ENCODE measurements around the gene LMO1.

Gene LMO1

GRCh38 chr11:8242499-8243280, 21.0 kb downstream of the LMO1 start:
- no peak overlapping the region for H3K4me3 ChIP-seq (ENCODE audit: low read length)
- DNase-seq (ENCODE audit: low read depth): no peak
- no peak for TF ChIP-seq CTCF (conservative IDR thresholded peaks at IDR 0.05; ENCODE audit: low read length)

- H3K4me3 ChIP-seq (ENCODE audit: low read length): no peak overlapping the region
- no peak for TF ChIP-seq CTCF (conservative IDR thresholded peaks at IDR 0.05; ENCODE audit: low read length)
- no peak for DNase-seq (ENCODE audit: low read depth)
Measured at GRCh38 chr11:8242118-8242475, 21.6 kb downstream of the LMO1 start.

- H3K4me3 ChIP-seq (ENCODE audit: low read length): no peak overlapping the region
- TF ChIP-seq CTCF (conservative IDR thresholded peaks at IDR 0.05; ENCODE audit: low read length): no peak
- DNase-seq (ENCODE audit: low read depth): no peak
Measured at GRCh38 chr11:8241373-8242117, 22.1 kb downstream of the LMO1 start.

- no peak for DNase-seq (ENCODE audit: low read depth)
- no peak for TF ChIP-seq CTCF (conservative IDR thresholded peaks at IDR 0.05; ENCODE audit: low read length)
- no peak overlapping the region for H3K4me3 ChIP-seq (ENCODE audit: low read length)
Measured at GRCh38 chr11:8239536-8240228, 24.0 kb downstream of the LMO1 start.

- no peak overlapping the region for H3K4me3 ChIP-seq (ENCODE audit: low read length)
- TF ChIP-seq CTCF (conservative IDR thresholded peaks at IDR 0.05; ENCODE audit: low read length): no peak
- no peak for DNase-seq (ENCODE audit: low read depth)
Measured at GRCh38 chr11:8239040-8239439, 24.6 kb downstream of the LMO1 start.

- TF ChIP-seq CTCF (conservative IDR thresholded peaks at IDR 0.05; ENCODE audit: low read length): no peak
- DNase-seq (ENCODE audit: low read depth): no peak
- no peak overlapping the region for H3K4me3 ChIP-seq (ENCODE audit: low read length)
Measured at GRCh38 chr11:8237453-8237852, 26.2 kb downstream of the LMO1 start.
